Myocyte (in vitro differentiated cells): ENCODE results near the gene CCDC142. TPM values are rescaled to one million over a fixed set of nuclear protein-coding genes. Genes with fewer than 3 reads are reported as not detected.
A peak's percentile ranks its signal among the peaks of the same experiment; 100 is the strongest.
"Not testable (repeated sequence)": the region's sequence is repeated elsewhere in the genome, so short reads cannot be mapped to it uniquely, and the experiment has no call there.

ENCODE experiments used
- DNase-seq: peaks from one replicate; pipeline ENCODE4 v3.0.0-alpha.2; 2012; ENCODE audit warnings: low read depth
- total RNA-seq: library from RNA; depleted of rRNA; stranded (reverse); fragments of >200 nt; gene quantifications from 2 replicates; pipeline ENCODE4 v1.2.3, GENCODE V29; 2014

Gene CCDC142
- total RNA-seq, 1 donor from 2014 or later = 13.3 TPM

- no peak for DNase-seq
These were observed 35.4 kb downstream of the CCDC142 start for GRCh38 chr2:74447230-74447999.

- DNase-seq = no peak
These were observed 38.1 kb downstream of the CCDC142 start for GRCh38 chr2:74444498-74445318.

GRCh38 chr2:74442483-74443297 is 40.1 kb downstream of the CCDC142 start:
- DNase-seq = not testable (repeated sequence)

GRCh38 chr2:74441690-74442482 is 40.9 kb downstream of the CCDC142 start, which contains the start of gene RTKN:
Gene RTKN (minus strand): TSS chr2:74441937. CDS start chr2:74441816, 121 bp downstream.
- no peak for DNase-seq

GRCh38 chr2:74441170-74441689 is 41.6 kb downstream of the CCDC142 start:
- DNase-seq = no peak

- peak; percentile 92 for DNase-seq
These were observed 42.2 kb downstream of the CCDC142 start for GRCh38 chr2:74440378-74441169.

- DNase-seq = peak; percentile 93
These were observed 42.9 kb downstream of the CCDC142 start for GRCh38 chr2:74439803-74440377.

- DNase-seq = no peak
These were observed 43.4 kb downstream of the CCDC142 start for GRCh38 chr2:74439373-74439772.

- DNase-seq = no peak
These were observed 44.5 kb downstream of the CCDC142 start for GRCh38 chr2:74438248-74438647.

- DNase-seq = no peak
These were observed 45.7 kb downstream of the CCDC142 start for GRCh38 chr2:74436848-74437695.

GRCh38 chr2:74436111-74436805 is 46.5 kb downstream of the CCDC142 start:
- no peak for DNase-seq

- no peak for DNase-seq
These were observed 52.3 kb downstream of the CCDC142 start for GRCh38 chr2:74430502-74430901.

GRCh38 chr2:74429487-74430451 is 53.0 kb downstream of the CCDC142 start:
- no peak for DNase-seq

GRCh38 chr2:74428675-74429074 is 54.1 kb downstream of the CCDC142 start:
- DNase-seq = no peak

- DNase-seq = no peak
These were observed 55.2 kb downstream of the CCDC142 start for GRCh38 chr2:74427551-74427950.

GRCh38 chr2:74426181-74426758 is 56.5 kb downstream of the CCDC142 start:
- no peak for DNase-seq
